ENCODE data around the gene DNAH1.

The DNAH1 gene

GRCh38 chr3:52388348-52388821 lies 72.3 kb downstream of the DNAH1 start:
- DNase-seq (ENCODE audit: low read depth in 2 of 2): no peak

GRCh38 chr3:52388933-52389332 lies 72.8 kb downstream of the DNAH1 start:
- no peak for DNase-seq (ENCODE audit: low read depth in 2 of 2)

GRCh38 chr3:52391096-52391495 lies 75.0 kb downstream of the DNAH1 start:
- no peak for DNase-seq (ENCODE audit: low read depth in 2 of 2)

GRCh38 chr3:52392216-52392930 lies 76.3 kb downstream of the DNAH1 start:
- DNase-seq (ENCODE audit: low read depth in 2 of 2): no peak

GRCh38 chr3:52393131-52393807 lies 77.2 kb downstream of the DNAH1 start:
- no peak for DNase-seq (ENCODE audit: low read depth in 2 of 2)

- no peak for DNase-seq (ENCODE audit: low read depth in 2 of 2)
Observed at GRCh38 chr3:52393959-52394670, 78.0 kb downstream of the DNAH1 start.

GRCh38 chr3:52394751-52395502 lies 78.8 kb downstream of the DNAH1 start:
- DNase-seq (ENCODE audit: low read depth in 2 of 2): no peak

GRCh38 chr3:52395503-52395865 lies 79.4 kb downstream of the DNAH1 start:
- DNase-seq (ENCODE audit: low read depth in 2 of 2): no peak

- DNase-seq (ENCODE audit: low read depth in 2 of 2): no peak
Observed at GRCh38 chr3:52396011-52396906, 80.1 kb downstream of the DNAH1 start.

GRCh38 chr3:52396907-52397591 lies 80.9 kb downstream of the DNAH1 start:
- DNase-seq (ENCODE audit: low read depth in 2 of 2): no peak

GRCh38 chr3:52397676-52398399 lies 81.7 kb downstream of the DNAH1 start:
- DNase-seq (ENCODE audit: low read depth in 2 of 2): no peak

- no peak for DNase-seq (ENCODE audit: low read depth in 2 of 2)
Observed at GRCh38 chr3:52398670-52399081, 82.6 kb downstream of the DNAH1 start.

- no peak for DNase-seq (ENCODE audit: low read depth in 2 of 2)
Observed at GRCh38 chr3:52399131-52399530, 83.0 kb downstream of the DNAH1 start.

- DNase-seq (ENCODE audit: low read depth in 2 of 2): no peak
Observed at GRCh38 chr3:52399593-52399992, 83.5 kb downstream of the DNAH1 start.

- DNase-seq (ENCODE audit: low read depth in 2 of 2): no peak
Observed at GRCh38 chr3:52400275-52400793, 84.2 kb downstream of the DNAH1 start.

GRCh38 chr3:52401021-52401420 lies 84.9 kb downstream of the DNAH1 start:
- DNase-seq (ENCODE audit: low read depth in 2 of 2): no peak

- no peak for DNase-seq (ENCODE audit: low read depth in 2 of 2)
Observed at GRCh38 chr3:52401551-52401950, 85.4 kb downstream of the DNAH1 start.

- DNase-seq (ENCODE audit: low read depth in 2 of 2): no peak
Observed at GRCh38 chr3:52402101-52402521, 86.0 kb downstream of the DNAH1 start.

GRCh38 chr3:52402706-52403270 lies 86.7 kb downstream of the DNAH1 start:
- DNase-seq (ENCODE audit: low read depth in 2 of 2): no peak

Data from stimulated activated CD8-positive, alpha-beta memory T cell treated with anti-CD3 and anti-CD28 coated beads, Interleukin-7, amount 100 ng/mL, for 4 hours (primary cell).